GM21529 (cell line): ENCODE results near the gene TLN1.

Experiments used
- ATAC-seq: cut with Tn5 transposase; IDR thresholded peaks from one replicate; pipeline ENCODE4 v1.9.1; 2021; ENCODE audit not compliant: unreplicated experiment

The TLN1 gene

GRCh38 chr9:35650341-35651158 is 81.4 kb downstream of the TLN1 start, which contains the start of gene SIT1:
TSS of gene SIT1 (minus strand) at chr9:35650931. CDS start at chr9:35650853, 78 bp downstream.
- no peak for ATAC-seq

- ATAC-seq: no peak
Measured at GRCh38 chr9:35649431-35650340, 82.3 kb downstream of the TLN1 start.
